ENCODE data around the gene LRBA. TPM values are rescaled to one million over a fixed set of nuclear protein-coding genes. Genes with fewer than 3 reads are reported as not detected.
"Not testable (repeated sequence)": the region's sequence is repeated elsewhere in the genome, so short reads cannot be mapped to it uniquely, and the experiment has no call there.

LRBA gene
- total RNA-seq, 4 donors from 2014 or later = 13.3 to 21.2 (median 20.1) TPM

GRCh38 chr4:150972592-150972991, 42.5 kb downstream of the LRBA start:
- Histone ChIP-seq H3K4me1 (peaks cover 0 to 5% (median 2%) of the 10 kb centered on the region in 4 donors), H3K36me3 (no peaks in the 10 kb centered on the region), H3K27ac (replicated peaks in 1 of 4) (no peak overlapping the region), H3K9me3 (no peaks in the 10 kb centered on the region), H3K4me3 (no peak overlapping the region), H3K27me3 (no peaks in the 10 kb centered on the region)
- no peak for DNase-seq (ENCODE audit: extremely low spot score)
- intact Hi-C loops (cut with DNase I) = no loop called here
- 46% methylated on average over 1 of the region's 1 CpG for WGBS
- TF ChIP-seq CTCF (IDR thresholded peaks at IDR 0.05) (no peak), POLR2AphosphoS5 (IDR thresholded peaks at IDR 0.05) (no peak), EP300 (IDR thresholded peaks at IDR 0.05) (no peak), POLR2A (IDR thresholded peaks at IDR 0.05; ENCODE audit: low read depth) (no peak)

- Histone ChIP-seq H3K27ac (replicated peaks in 1 of 4) (no peak overlapping the region), H3K4me3 (no peak overlapping the region), H3K4me1 (peaks cover 0 to 5% (median 2%) of the 10 kb centered on the region in 4 donors), H3K36me3 (no peaks in the 10 kb centered on the region), H3K27me3 (no peaks in the 10 kb centered on the region), H3K9me3 (no peaks in the 10 kb centered on the region)
- TF ChIP-seq POLR2A (IDR thresholded peaks at IDR 0.05; ENCODE audit: low read depth) (no peak), CTCF (IDR thresholded peaks at IDR 0.05) (no peak), EP300 (IDR thresholded peaks at IDR 0.05) (no peak), POLR2AphosphoS5 (IDR thresholded peaks at IDR 0.05) (no peak)
- intact Hi-C loops (cut with DNase I) = no loop called here
- DNase-seq (ENCODE audit: extremely low spot score) = no peak
These were observed 43.2 kb downstream of the LRBA start for GRCh38 chr4:150971901-150972300.

GRCh38 chr4:150970685-150971151, 44.4 kb downstream of the LRBA start:
- DNase-seq (ENCODE audit: extremely low spot score) = no peak

GRCh38 chr4:150964754-150965153, 50.3 kb downstream of the LRBA start:
- Histone ChIP-seq H3K36me3 (no peaks in the 10 kb centered on the region), H3K9me3 (no peaks in the 10 kb centered on the region), H3K4me3 (no peak overlapping the region), H3K27me3 (no peaks in the 10 kb centered on the region), H3K27ac (replicated peaks in 1 of 4) (no peak overlapping the region), H3K4me1 (peaks cover 0 to 7% (median 3%) of the 10 kb centered on the region in 4 donors)
- intact Hi-C loops (cut with DNase I) = no loop called here
- DNase-seq (ENCODE audit: extremely low spot score) = no peak
- TF ChIP-seq POLR2A (IDR thresholded peaks at IDR 0.05; ENCODE audit: low read depth) (no peak), CTCF (IDR thresholded peaks at IDR 0.05) (no peak), EP300 (IDR thresholded peaks at IDR 0.05) (no peak), POLR2AphosphoS5 (IDR thresholded peaks at IDR 0.05) (no peak)

More at GRCh38 chr4:150970685-150971151, 44.4 kb downstream of the LRBA start:
- no peaks in the 10 kb centered on the region for H3K27me3 ChIP-seq
- peaks cover 0 to 5% (median 2%) of the 10 kb centered on the region in 4 donors for H3K4me1 ChIP-seq
- whole genome bisulfite sequencing = 100% methylated on average over 2 of the region's 2 CpGs
- intact Hi-C loops (cut with DNase I) = no loop called here
- H3K9me3 ChIP-seq = no peaks in the 10 kb centered on the region
- no peak overlapping the region for H3K27ac ChIP-seq (replicated peaks in 1 of 4)
- no peak for TF ChIP-seq EP300 (IDR thresholded peaks at IDR 0.05)
- H3K36me3 ChIP-seq = no peaks in the 10 kb centered on the region
- H3K4me3 ChIP-seq = no peak overlapping the region

- H3K4me1 ChIP-seq; intact Hi-C loops (cut with DNase I); DNase-seq (ENCODE audit: extremely low spot score); H3K27me3 ChIP-seq; H3K9me3 ChIP-seq; H3K36me3 ChIP-seq; H3K4me3 ChIP-seq; H3K27ac ChIP-seq (replicated peaks in 1 of 4): not testable (repeated sequence)
- WGBS = 98% methylated on average over 44 of the region's 47 CpGs
These were observed 51.3 kb downstream of the LRBA start for GRCh38 chr4:150963602-150964345.

GRCh38 chr4:150962245-150962644, 52.8 kb downstream of the LRBA start:
- TF ChIP-seq EP300 (IDR thresholded peaks at IDR 0.05) = no peak
- no peaks in the 10 kb centered on the region for H3K27me3 ChIP-seq

More at GRCh38 chr4:150962245-150962644, 52.8 kb downstream of the LRBA start:
- Histone ChIP-seq H3K27ac (replicated peaks in 1 of 4) (no peak overlapping the region), H3K4me1 (peaks cover 0 to 7% (median 3%) of the 10 kb centered on the region in 4 donors), H3K36me3 (no peaks in the 10 kb centered on the region), H3K9me3 (no peaks in the 10 kb centered on the region), H3K4me3 (no peak overlapping the region)
- DNase-seq (ENCODE audit: extremely low spot score) = no peak
- intact Hi-C loops (cut with DNase I) = no loop called here
- WGBS = 73% methylated on average over 1 of the region's 1 CpG
